ENCODE measurements around the gene FILIP1L.
A peak's percentile ranks its signal among the peaks of the same experiment; 100 is the strongest.
"Not testable (repeated sequence)": the region's sequence is repeated elsewhere in the genome, so short reads cannot be mapped to it uniquely, and the experiment has no call there.

FILIP1L gene

GRCh38 chr3:99842826-99843589 lies 271.3 kb downstream of the FILIP1L start:
- peak; percentile 49 for DNase-seq (ENCODE audit: low spot score)

DNA sequence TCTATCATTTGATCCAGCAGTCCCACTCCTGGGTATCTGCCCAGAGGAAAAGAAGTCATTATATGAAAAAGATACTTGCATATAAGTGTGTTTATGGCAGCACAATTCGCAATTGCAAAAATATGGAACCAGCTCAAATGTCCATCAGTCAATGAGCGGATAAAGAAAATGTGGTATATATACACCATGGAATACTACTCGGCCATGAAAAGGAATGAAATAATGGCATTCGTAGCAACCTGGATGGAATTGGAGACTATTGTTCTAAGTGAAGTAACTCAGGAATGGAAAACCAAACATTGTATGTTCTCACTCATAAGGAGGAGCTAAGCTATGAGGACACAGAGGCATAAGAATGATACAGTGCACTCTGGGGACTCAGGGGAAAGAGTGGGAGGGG lies 272.4 kb downstream of the FILIP1L start:
- not testable (repeated sequence) for DNase-seq (ENCODE audit: low spot score)

DNA sequence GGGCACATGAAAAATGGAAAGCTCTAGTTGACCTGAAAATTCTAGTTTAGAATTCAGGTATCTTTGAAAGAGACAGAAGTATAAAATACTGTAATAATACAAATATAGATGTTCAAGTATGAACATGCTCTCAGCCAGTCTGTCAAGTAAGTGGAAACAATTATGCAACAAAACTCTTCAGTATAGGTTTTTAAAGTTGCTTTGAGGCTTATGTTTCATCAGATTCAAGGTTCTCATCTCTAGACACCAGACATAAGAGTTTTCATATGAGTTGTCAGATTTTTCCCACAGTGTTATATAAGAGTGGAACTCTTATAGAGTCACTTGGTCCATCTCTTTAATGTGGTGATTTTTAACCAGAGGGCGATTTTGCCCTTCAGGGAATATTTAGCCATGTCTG lies 274.7 kb downstream of the FILIP1L start:
- DNase-seq (ENCODE audit: low spot score) = no peak

DNA sequence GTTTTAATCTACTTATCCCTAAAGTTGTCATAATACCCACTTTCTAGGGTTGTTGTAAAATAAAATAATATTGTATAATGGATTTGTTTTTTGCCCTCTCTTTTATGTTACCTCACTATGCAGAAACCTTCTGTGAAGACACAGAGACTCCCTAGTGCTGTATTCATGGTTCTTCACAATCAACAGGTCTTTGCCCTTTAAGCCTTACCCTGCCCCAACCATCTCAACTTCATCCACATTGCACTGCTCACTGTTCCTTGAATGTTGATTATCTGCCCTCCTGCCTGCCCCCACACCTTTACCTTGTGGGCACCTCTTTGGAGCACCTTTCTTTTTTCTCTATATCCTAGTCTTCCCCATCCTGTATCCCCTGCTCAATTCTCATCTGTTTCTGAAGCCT lies 275.5 kb downstream of the FILIP1L start:
- no peak for DNase-seq (ENCODE audit: low spot score)

DNA sequence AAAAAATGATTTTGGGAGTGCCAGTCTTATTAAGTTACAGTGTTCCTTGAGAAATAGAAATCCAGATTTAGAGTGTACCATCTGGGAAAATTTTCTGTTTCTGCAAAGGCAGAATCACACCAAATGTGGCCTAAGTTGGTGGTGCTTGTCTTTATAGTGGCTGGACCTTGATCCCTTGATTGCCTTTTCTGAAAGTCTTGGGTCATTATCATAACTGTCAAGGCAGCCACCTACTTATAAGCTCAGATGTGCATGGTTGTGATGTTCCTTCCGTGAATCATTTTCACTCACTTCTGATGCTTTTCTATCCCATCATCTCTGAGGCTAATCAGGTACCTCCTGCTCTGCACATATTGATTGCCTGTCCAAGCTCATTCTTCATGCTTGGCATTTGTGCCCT lies 276.6 kb downstream of the FILIP1L start:
- DNase-seq (ENCODE audit: low spot score) = no peak

DNA sequence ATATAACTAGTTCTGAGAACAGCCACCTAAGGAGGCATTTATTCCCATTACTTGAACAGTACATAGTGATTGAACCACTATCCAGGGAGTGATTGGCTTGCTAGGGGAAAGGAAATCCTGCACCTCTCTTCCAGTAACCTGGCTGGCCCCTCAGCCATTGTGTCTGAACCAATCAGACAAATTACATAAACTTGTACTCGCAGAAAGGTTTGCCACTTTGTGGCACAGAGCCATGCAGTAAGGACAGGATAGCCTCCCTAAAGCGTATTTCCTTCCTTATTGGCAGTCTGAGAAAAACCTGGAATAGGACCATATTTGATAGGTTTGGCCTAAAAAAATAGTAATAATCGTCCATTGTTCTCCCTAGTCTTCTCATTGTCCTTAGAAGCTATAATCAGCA lies 277.6 kb downstream of the FILIP1L start:
- DNase-seq (ENCODE audit: low spot score) = no peak

DNA sequence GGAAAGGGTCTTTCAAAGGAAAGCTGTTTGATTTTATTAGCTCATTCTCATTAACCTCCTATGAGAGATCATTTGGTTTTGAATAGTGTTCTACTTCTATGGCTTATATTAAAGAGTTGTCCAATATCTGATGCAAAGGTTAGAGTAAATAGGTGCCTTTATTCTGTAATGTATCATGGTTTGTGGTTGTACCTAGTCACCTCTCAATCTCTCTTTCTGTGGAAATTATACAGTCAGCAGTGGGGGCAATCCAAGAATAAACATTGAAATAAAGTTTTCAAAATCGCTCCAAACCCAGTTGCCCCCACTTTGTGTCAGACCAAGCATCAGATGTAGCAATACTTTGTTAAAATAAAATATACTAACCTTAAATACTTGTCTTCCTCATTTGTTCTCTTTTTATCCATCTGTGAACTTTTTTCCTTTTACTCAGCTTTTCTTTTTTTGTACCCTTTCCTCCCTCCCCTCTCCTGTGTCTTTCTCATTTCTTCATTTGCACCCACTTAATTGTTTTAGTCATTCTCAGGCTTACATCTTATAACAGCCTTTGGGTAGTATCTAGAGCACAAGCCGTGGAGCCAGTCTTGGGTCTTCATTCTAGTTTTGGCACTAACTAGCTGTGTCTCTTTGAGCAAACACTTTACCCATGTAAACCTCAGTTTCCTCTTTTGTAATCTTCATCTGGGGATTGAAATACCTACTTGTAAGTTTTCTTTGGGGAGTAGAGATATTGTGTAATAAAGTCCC lies 279.9 kb downstream of the FILIP1L start:
- no peak for DNase-seq (ENCODE audit: low spot score)

DNA sequence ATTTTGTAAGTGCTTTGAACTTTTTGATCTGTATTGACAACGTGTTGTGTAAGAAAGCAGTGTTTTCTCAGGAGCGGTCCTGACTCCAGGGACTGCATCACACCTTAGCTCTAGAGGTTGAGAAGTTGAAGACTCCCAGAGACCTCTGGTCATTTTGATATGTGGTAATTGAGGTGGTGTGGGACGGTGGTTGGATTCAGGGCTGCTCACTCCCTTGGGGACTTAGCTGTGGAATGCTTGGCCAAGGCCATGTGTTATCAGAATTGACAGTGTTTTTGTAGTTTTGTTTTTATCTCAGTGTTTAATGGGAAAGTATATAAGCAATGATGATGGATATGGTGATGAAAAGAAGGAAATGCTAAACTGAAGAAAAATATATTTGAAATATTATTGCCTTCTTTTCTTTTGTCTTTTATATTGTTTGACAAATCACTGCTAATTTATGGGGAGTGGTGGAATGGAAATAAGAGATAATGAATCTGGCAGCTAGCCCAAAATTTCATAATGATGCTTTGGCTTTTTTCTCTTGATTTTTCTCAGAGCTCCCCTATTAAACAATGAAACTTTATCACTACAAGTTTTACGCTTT lies 280.6 kb downstream of the FILIP1L start:
- DNase-seq (ENCODE audit: low spot score) = no peak

- DNase-seq (ENCODE audit: low spot score) = no peak
Measured at GRCh38 chr3:99829844-99830243, 284.5 kb downstream of the FILIP1L start.

DNA sequence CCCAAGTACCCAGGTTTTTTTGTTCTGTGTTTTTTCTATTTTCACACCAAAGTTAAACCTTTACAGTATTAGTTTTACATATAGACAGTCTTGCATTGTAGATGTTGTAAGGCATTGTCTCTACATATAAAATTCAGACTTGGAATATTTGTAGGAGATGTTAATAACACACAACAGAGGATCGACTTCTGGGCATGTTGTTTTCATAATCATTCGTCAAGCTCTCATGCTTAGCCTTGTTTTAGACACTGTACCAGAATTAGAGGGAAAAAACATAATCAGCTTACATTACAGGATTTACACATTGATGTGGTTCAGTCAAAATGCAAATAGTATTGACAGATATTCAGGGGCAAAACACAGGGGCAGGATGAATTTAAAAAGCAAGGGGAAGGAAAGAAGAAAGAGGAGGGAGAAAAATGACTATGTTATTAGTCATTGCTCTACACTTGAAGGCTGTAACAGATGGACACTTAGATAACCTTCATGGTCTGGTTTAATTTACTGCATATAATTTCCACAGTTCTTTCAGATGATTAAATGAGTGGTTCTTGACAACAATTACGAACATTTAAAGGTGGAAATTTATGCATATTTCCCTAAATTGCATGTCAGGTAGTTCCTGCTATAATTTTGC lies 289.2 kb downstream of the FILIP1L start:
- DNase-seq (ENCODE audit: low spot score) = no peak

GRCh38 chr3:99823723-99824711 lies 290.3 kb downstream of the FILIP1L start:
- DNase-seq (ENCODE audit: low spot score) = no peak

DNA sequence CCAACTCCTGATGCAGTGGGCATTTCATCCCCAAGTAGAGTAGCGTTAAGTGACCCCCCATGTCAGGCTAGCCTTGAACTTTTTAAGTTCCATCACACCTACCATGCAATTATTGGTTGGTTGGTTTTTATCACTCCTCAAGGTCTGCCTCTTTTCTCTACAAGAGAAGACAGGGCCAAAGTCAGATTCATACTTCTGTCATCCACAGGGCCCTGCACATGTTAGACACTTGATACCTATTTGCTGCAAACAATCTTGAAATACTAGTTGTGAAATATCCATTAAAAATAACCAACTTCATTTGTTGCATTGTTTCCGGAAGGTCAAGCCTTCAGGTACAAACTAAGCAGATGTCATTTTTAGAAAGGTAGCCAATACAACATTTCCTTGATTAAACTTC lies 295.5 kb downstream of the FILIP1L start:
- DNase-seq (ENCODE audit: low spot score) = no peak

DNA sequence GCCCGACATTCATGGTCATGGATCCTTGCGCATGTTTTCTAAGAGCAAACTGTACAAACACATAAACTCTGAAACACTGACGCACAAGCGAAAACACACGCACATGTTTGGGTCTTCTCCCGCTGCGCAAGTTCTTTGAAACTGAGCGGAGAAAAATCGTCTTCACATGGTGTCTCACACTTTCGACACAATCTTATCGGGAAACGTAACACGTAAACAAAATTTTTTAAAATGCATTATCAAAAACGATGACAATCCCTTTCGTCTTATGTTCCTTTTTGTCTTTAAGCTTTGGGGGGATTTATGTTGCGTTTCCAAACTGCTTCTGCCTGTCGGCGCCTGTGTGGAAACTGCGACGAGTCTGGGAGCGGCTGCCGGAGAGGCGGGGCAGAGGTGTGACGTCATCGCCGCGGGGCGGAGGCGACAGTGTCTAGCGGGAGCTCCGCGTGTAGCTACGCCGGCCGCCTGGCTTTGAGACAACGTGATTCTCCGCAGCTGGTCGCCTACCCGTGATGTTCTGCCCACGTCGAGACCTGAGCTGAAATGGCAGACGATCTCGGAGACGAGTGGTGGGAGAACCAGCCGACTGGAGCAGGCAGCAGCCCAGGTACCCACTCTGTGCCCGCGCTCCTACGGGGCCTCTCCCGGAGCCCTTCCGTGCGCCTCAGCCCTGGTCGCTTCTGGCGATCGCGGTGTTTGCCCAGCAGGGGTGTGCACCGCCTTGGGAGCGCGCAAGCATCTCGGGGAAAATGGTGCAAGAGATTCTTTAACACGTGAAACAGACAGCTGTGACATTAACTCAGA lies 296.7 kb downstream of the FILIP1L start, which contains the start of gene CMSS1:
Gene CMSS1, plus strand, starts transcription at position 426 of the 804 bp plus-strand sequence.
- DNase-seq (ENCODE audit: low spot score) = peak; percentile 85

- no peak for DNase-seq (ENCODE audit: low spot score)
Measured at GRCh38 chr3:99817047-99817436, 297.3 kb downstream of the FILIP1L start.

DNA sequence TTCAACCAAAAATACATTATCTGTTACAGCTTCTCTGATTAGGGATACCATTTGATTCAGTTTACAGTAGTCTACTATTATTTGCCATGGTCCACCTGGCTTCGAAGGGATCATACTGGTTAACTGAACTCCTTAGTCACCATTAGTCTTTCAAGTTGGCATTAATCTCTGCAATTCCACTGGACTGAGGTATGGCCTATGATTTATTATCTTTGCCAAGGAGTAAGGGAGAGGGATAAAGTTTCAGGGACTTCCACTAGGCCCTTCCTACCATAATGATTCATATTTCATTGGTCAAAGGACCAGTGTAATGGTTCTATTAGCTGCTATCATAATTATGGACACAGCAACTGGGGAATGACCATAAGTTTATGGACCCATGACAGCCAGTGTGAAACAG lies 303.9 kb downstream of the FILIP1L start:
- no peak for DNase-seq (ENCODE audit: low spot score)

GRCh38 chr3:99809565-99809964 lies 304.7 kb downstream of the FILIP1L start:
- no peak for DNase-seq (ENCODE audit: low spot score)

DNA sequence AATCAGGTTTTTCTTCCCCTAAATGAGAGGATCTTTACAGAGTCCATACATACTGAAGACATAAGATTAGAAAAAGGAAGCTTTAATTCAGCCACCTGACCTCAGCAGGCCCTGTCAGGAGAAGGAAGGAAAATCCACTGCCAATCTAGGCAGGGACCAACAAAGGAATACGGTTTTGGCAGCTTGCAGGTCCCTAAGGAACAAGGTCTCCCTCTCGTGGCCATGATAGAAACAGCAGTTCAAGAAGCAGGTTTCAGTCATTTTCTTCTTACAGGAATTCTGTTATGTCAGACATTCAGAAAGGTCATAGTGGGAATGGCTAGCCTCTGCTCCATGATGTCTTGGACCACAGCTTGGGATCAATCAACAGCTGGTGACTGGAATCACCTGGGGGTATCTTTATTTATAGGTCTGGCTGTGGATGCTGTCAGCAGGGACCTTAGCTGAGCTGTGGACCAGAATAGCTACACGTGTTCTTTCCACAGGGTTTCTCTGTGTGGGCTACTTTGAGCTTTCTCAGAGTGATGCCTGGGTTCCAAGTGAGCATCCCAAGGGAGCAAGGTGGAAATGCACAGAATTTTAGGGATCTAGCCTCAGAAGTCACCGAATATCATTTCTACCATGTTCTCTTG lies 306.0 kb downstream of the FILIP1L start:
- DNase-seq (ENCODE audit: low spot score) = peak; percentile 34

DNA sequence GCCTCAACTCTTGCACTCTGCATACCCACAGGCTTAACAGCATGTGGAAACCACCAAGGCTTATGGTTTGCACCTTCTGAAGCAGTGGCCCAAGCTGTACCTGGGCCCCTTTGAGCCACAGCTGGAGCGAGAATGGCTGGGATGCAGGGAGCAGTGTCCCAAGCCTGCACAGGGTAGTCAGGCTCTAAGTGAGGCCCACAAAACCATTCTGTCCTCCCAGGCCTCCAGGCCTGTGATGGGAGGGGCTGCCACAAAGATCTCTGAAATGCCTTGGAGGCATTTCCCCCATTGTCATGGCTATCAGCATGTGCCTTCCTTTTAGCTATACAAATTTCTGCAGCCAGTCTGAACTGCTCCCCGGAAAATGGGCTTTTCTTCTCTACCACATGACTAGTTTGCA lies 309.1 kb downstream of the FILIP1L start:
- no peak for DNase-seq (ENCODE audit: low spot score)

DNA sequence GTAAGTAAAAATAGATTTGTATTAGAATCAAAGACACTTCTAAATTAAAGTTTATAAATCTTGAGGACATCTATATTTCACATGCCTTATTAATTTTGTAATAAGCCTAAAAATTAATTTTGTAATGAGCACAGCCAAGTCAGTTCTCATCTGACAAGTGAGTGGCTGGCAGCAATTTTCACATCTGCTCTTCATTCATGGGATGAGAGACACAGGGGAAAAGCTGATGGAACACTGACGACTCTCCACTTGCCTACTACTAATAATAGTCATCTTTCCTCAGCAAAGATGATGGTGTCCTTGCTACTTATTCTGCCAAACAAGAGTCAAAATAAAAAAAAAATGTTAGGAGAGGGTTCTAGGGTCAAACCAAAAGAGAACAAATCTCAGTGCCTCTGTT lies 311.0 kb downstream of the FILIP1L start:
- no peak for DNase-seq (ENCODE audit: low spot score)

DNA sequence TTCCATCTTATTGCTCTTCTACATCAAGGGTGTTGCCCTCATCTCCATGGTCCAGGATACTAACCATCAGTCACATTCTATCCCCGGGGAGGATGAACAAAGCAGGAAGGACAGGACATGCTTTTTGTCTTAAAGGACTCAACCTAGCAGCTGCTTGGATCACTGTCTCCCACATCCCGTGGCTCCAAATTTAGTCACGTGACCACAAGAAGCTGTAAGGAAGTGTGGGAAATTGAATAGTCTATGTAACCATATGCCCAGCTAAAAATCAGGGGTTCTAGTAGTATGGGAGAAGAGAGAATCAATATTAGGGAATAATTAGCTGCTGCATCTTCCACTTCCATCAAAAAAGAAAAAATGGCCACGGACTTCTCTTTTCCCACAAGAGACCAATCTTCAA lies 314.9 kb downstream of the FILIP1L start:
- DNase-seq (ENCODE audit: low spot score) = no peak
